HepG2 (cell line): Measurements from ENCODE around the gene FBXO41. TPM values are rescaled to one million over a fixed set of nuclear protein-coding genes. Genes with fewer than 3 reads are reported as not detected.

ENCODE experiments used
- MEIS2 ChIP-seq: sonication (generic); formaldehyde crosslinking; IDR thresholded peaks from 2 replicates; pipeline ENCODE4 v1.9.0; 2021; ENCODE audit warnings: mild to moderate bottlenecking, missing genetic modification reagents
- PCBP1 ChIP-seq: fragments of 200-400 bp; formaldehyde crosslinking; IDR thresholded peaks from 2 replicates; pipeline ENCODE4 v1.6.1; 2017; ENCODE audit warnings: mild to moderate bottlenecking, low read depth, low read length, borderline replicate concordance
- PRDM15 ChIP-seq: sonication (generic); formaldehyde crosslinking; IDR thresholded peaks from 2 replicates; pipeline ENCODE4 v1.4.0; 2020; ENCODE audit warnings: missing genetic modification reagents
- PTBP1 ChIP-seq: fragments of 200-400 bp; formaldehyde crosslinking; IDR thresholded peaks from 2 replicates; pipeline ENCODE4 v1.6.1; 2018; ENCODE audit warnings: low read length, low read depth; ENCODE audit not compliant: poor library complexity, severe bottlenecking
- SRF ChIP-seq: IDR thresholded peaks from 2 replicates; pipeline ENCODE4 v1.6.1; 2011; ENCODE audit warnings: mild to moderate bottlenecking, low read depth, low read length, moderate library complexity
- TEAD2 ChIP-seq: sonication (generic); formaldehyde crosslinking; IDR thresholded peaks from 2 replicates; pipeline ENCODE4 v1.9.0; 2021; ENCODE audit warnings: missing genetic modification reagents
- UBTF ChIP-seq: sonication (generic); formaldehyde crosslinking; IDR thresholded peaks from 2 replicates; pipeline ENCODE4 v1.4.0; 2020; ENCODE audit warnings: mild to moderate bottlenecking, missing genetic modification reagents
- ZNF781 ChIP-seq: sonication (generic); formaldehyde crosslinking; IDR thresholded peaks from 2 replicates; pipeline ENCODE4 v1.5.1; 2020; ENCODE audit warnings: borderline replicate concordance, mild to moderate bottlenecking, missing genetic modification reagents; ENCODE audit errors: not compliant biosample characterization
- polyA plus RNA-seq, 8 experiments: library from polyadenylated mRNA; depleted of rRNA in 3 of 8; stranded (reverse) in 7 of 8; unstranded in 1 of 8; fragments of >200 nt; fragmentation: Illumina TruSeq in 4 of 8; extraction: Trizol in 4 of 8; gene quantifications; 2 replicates each; pipeline versions ENCODE4 v1.2.1 to v1.2.3, GENCODE V29; 2011 to 2016; ENCODE audit warnings: low read depth in 4 of 8, missing spikeins in 1 of 8, mixed read lengths in 1 of 8; ENCODE audit not compliant: insufficient read depth in 1 of 8
- total RNA-seq, 5 experiments: library from RNA; depleted of rRNA; stranded (reverse); fragments of >200 nt; fragmentation: Illumina TruSeq; extraction: Trizol; gene quantifications; 2 replicates each; pipeline ENCODE4 v1.2.3, GENCODE V29; 2016; ENCODE audit warnings: low read depth in 1 of 5
- TF ChIP-seq, protein P1 (sequence below): sonication (generic); formaldehyde crosslinking; IDR thresholded peaks from 2 replicates; pipeline ENCODE4 v1.4.0; 2020; ENCODE audit warnings: missing genetic modification reagents
- TF ChIP-seq, protein P2 (sequence below): sonication (generic); formaldehyde crosslinking; IDR thresholded peaks from 2 replicates; pipeline ENCODE4 v1.5.0; 2020; ENCODE audit warnings: mild to moderate bottlenecking, missing genetic modification reagents, moderate library complexity
- TF ChIP-seq, protein P3 (sequence below): sonication (generic); formaldehyde crosslinking; IDR thresholded peaks from 2 replicates; pipeline ENCODE4 v1.5.0; 2020; ENCODE audit warnings: mild to moderate bottlenecking, missing genetic modification reagents

Gene FBXO41
- total and polyA plus RNA-seq, 2 of the 13 experiments (the other 11 are each of a cell fraction or from before 2014, with no cell fraction given): 4.2 to 10.3 TPM

GRCh38 chr2:73292906-73293533 is 8.7 kb upstream of the FBXO41 start (continued):
- TF ChIP-seq UBTF (CRISPR knock-in tag) (no peak), ZNF781 (no peak), PCBP1 (no peak), MEIS2 (CRISPR knock-in tag) (0 out of 2 replicates have a peak, but pooled peaks have one; percentile 14), PTBP1 (peak; percentile 11), SRF (no peak), PRDM15 (CRISPR knock-in tag) (no peak), TEAD2 (CRISPR knock-in tag) (no peak)
- TF ChIP-seq, protein P1, sequence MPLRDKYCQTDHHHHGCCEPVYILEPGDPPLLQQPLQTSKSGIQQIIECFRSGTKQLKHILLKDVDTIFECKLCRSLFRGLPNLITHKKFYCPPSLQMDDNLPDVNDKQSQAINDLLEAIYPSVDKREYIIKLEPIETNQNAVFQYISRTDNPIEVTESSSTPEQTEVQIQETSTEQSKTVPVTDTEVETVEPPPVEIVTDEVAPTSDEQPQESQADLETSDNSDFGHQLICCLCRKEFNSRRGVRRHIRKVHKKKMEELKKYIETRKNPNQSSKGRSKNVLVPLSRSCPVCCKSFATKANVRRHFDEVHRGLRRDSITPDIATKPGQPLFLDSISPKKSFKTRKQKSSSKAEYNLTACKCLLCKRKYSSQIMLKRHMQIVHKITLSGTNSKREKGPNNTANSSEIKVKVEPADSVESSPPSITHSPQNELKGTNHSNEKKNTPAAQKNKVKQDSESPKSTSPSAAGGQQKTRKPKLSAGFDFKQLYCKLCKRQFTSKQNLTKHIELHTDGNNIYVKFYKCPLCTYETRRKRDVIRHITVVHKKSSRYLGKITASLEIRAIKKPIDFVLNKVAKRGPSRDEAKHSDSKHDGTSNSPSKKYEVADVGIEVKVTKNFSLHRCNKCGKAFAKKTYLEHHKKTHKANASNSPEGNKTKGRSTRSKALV (CRISPR knock-in tag): peak; percentile 88
- TF ChIP-seq, protein P2, sequence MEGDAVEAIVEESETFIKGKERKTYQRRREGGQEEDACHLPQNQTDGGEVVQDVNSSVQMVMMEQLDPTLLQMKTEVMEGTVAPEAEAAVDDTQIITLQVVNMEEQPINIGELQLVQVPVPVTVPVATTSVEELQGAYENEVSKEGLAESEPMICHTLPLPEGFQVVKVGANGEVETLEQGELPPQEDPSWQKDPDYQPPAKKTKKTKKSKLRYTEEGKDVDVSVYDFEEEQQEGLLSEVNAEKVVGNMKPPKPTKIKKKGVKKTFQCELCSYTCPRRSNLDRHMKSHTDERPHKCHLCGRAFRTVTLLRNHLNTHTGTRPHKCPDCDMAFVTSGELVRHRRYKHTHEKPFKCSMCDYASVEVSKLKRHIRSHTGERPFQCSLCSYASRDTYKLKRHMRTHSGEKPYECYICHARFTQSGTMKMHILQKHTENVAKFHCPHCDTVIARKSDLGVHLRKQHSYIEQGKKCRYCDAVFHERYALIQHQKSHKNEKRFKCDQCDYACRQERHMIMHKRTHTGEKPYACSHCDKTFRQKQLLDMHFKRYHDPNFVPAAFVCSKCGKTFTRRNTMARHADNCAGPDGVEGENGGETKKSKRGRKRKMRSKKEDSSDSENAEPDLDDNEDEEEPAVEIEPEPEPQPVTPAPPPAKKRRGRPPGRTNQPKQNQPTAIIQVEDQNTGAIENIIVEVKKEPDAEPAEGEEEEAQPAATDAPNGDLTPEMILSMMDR (CRISPR knock-in tag): 0 out of 2 replicates have a peak, but pooled peaks have one; percentile 18
- TF ChIP-seq, protein P3, sequence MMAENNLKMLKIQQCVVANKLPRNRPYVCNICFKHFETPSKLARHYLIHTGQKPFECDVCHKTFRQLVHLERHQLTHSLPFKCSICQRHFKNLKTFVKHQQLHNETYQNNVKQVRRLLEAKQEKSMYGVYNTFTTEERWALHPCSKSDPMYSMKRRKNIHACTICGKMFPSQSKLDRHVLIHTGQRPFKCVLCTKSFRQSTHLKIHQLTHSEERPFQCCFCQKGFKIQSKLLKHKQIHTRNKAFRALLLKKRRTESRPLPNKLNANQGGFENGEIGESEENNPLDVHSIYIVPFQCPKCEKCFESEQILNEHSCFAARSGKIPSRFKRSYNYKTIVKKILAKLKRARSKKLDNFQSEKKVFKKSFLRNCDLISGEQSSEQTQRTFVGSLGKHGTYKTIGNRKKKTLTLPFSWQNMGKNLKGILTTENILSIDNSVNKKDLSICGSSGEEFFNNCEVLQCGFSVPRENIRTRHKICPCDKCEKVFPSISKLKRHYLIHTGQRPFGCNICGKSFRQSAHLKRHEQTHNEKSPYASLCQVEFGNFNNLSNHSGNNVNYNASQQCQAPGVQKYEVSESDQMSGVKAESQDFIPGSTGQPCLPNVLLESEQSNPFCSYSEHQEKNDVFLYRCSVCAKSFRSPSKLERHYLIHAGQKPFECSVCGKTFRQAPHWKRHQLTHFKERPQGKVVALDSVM (CRISPR knock-in tag): no peak
